ENCODE measurements around the gene ATL1.
"Not testable (repeated sequence)": the region's sequence is repeated elsewhere in the genome, so short reads cannot be mapped to it uniquely, and the experiment has no call there.

The ATL1 gene

GRCh38 chr14:50538034-50538433 lies 21.9 kb upstream of the ATL1 start:
- not testable (repeated sequence) for DNase-seq

GRCh38 chr14:50539051-50539450 lies 20.9 kb upstream of the ATL1 start:
- DNase-seq: no peak

- DNase-seq: no peak
Measured at GRCh38 chr14:50541159-50541567, 18.8 kb upstream of the ATL1 start.

- DNase-seq: no peak
Measured at GRCh38 chr14:50542941-50543418, 17.0 kb upstream of the ATL1 start.

GRCh38 chr14:50544911-50545310 lies 15.0 kb upstream of the ATL1 start:
- no peak for DNase-seq

GRCh38 chr14:50545618-50546017 lies 14.3 kb upstream of the ATL1 start:
- no peak for DNase-seq

- no peak for DNase-seq
Measured at GRCh38 chr14:50550294-50550693, 9.7 kb upstream of the ATL1 start.

GRCh38 chr14:50551877-50552276 lies 8.1 kb upstream of the ATL1 start:
- DNase-seq: no peak

- DNase-seq: not testable (repeated sequence)
Measured at GRCh38 chr14:50552796-50553195, 7.1 kb upstream of the ATL1 start.

GRCh38 chr14:50560931-50561285 lies 963 bp downstream of the ATL1 start:
- DNase-seq: peak; percentile 46

GRCh38 chr14:50562841-50563240 lies 2.9 kb downstream of the ATL1 start:
- DNase-seq: no peak

- no peak for DNase-seq
Measured at GRCh38 chr14:50569714-50570274, 9.8 kb downstream of the ATL1 start.

- no peak for DNase-seq
Measured at GRCh38 chr14:50573862-50574261, 13.9 kb downstream of the ATL1 start.

- no peak for DNase-seq
Measured at GRCh38 chr14:50575769-50576168, 15.8 kb downstream of the ATL1 start.

- no peak for DNase-seq
Measured at GRCh38 chr14:50577982-50578381, 18.0 kb downstream of the ATL1 start.

- DNase-seq: no peak
Measured at GRCh38 chr14:50578433-50578832, 18.5 kb downstream of the ATL1 start.

GRCh38 chr14:50590464-50590863 lies 30.5 kb downstream of the ATL1 start:
- no peak for DNase-seq

- no peak for DNase-seq
Measured at GRCh38 chr14:50594577-50595316, 34.8 kb downstream of the ATL1 start.

- no peak for DNase-seq
Measured at GRCh38 chr14:50598765-50599164, 38.8 kb downstream of the ATL1 start.

GRCh38 chr14:50599700-50600444 lies 39.9 kb downstream of the ATL1 start:
- no peak for DNase-seq

- DNase-seq: no peak
Measured at GRCh38 chr14:50600849-50601248, 40.9 kb downstream of the ATL1 start.

GRCh38 chr14:50601394-50601793 lies 41.4 kb downstream of the ATL1 start:
- no peak for DNase-seq

GRCh38 chr14:50602035-50602434 lies 42.1 kb downstream of the ATL1 start:
- DNase-seq: no peak

- DNase-seq: no peak
Measured at GRCh38 chr14:50603565-50603964, 43.6 kb downstream of the ATL1 start.

All from activated CD4-positive, CD25-positive, alpha-beta regulatory T cell treated with anti-CD3 and anti-CD28 coated beads, Interleukin-2, amount 50 U/mL, for 72 hours (primary cell).